ENCODE data around the gene B4GALNT4. TPM values are rescaled to one million over a fixed set of nuclear protein-coding genes. Genes with fewer than 3 reads are reported as not detected.

Gene B4GALNT4
- total and polyA plus RNA-seq, 2 of the 13 experiments (the other 11 are each of a cell fraction or from before 2014, with no cell fraction given), result 30.5 to 50.1 TPM

- TF ChIP-seq PATZ1 (CRISPR knock-in tag; IDR thresholded peaks at IDR 0.05), result peak; percentile 33
- TF ChIP-seq ZNF335 (CRISPR knock-in tag; IDR thresholded peaks at IDR 0.05), result no peak
- 0 out of 2 replicates have a peak, but pooled peaks have one; percentile 24 for TF ChIP-seq ZNF329 (CRISPR knock-in tag; IDR thresholded peaks at IDR 0.05; ENCODE audit: low read depth)
- no peak for TF ChIP-seq CBFB (CRISPR knock-in tag; IDR thresholded peaks at IDR 0.05)
- no peak; the same call in 1 of the 2 replicates for TF ChIP-seq HBP1 (CRISPR knock-in tag; IDR thresholded peaks at IDR 0.05; ENCODE audit: low read depth)
- TF ChIP-seq ZNF17 (CRISPR knock-in tag; IDR thresholded peaks at IDR 0.05), result no peak
- no peak for TF ChIP-seq CEBPB (IDR thresholded peaks at IDR 0.05; ENCODE audit: borderline replicate concordance, low read depth, low read length)
- no peak for TF ChIP-seq ZNF710 (CRISPR knock-in tag; IDR thresholded peaks at IDR 0.05; ENCODE audit: borderline replicate concordance)
- no peak; the same call in 1 of the 2 replicates for TF ChIP-seq ZNF607 (CRISPR knock-in tag; IDR thresholded peaks at IDR 0.05; ENCODE audit: borderline replicate concordance)
- TF ChIP-seq ZNF251 (CRISPR knock-in tag; IDR thresholded peaks at IDR 0.05), result no peak
- TF ChIP-seq MAX (IDR thresholded peaks at IDR 0.05), result peak; percentile 75
- no peak for TF ChIP-seq TRIM24 (CRISPR knock-in tag; IDR thresholded peaks at IDR 0.05)
- no peak for TF ChIP-seq ZNF879 (CRISPR knock-in tag; IDR thresholded peaks at IDR 0.05)
- no peak for TF ChIP-seq HMGA1 (CRISPR knock-in tag; conservative IDR thresholded peaks at IDR 0.05)
- no peak for TF ChIP-seq IKZF5 (CRISPR knock-in tag; IDR thresholded peaks at IDR 0.05)
- no peak for TF ChIP-seq CCDC6 (CRISPR knock-in tag; IDR thresholded peaks at IDR 0.05)
- no peak for TF ChIP-seq RFX5 (IDR thresholded peaks at IDR 0.05; ENCODE audit: low read depth, low read length)
- no peak; the same call in 1 of the 2 replicates for TF ChIP-seq ZNF143 (CRISPR knock-in tag; IDR thresholded peaks at IDR 0.05)
- no peak for TF ChIP-seq ZSCAN25 (CRISPR knock-in tag; IDR thresholded peaks at IDR 0.05)
- TF ChIP-seq POGK (CRISPR knock-in tag; conservative IDR thresholded peaks at IDR 0.05), result no peak
These were observed 40.5 kb downstream of the B4GALNT4 start (continued) for GRCh38 chr11:409600-410483.
